MM.1S (cell line): ENCODE measurements around the gene NOX1.

Experiments
- DNase-seq: peaks from one replicate; pipeline ENCODE4 v3.0.0-alpha.2; 2015
- H2AFZ ChIP-seq: fragments of 300-600 bp; sonication (generic); 2 replicates; pipeline ENCODE4 v1.6.0; 2016; ENCODE audit warnings: antibody characterized with exemption, low read length
- H3F3A ChIP-seq: fragments of 300-600 bp; sonication (generic); 2 replicates; pipeline ENCODE4 v1.6.1; 2016; ENCODE audit warnings: mild to moderate bottlenecking, antibody characterized with exemption, low read length, moderate library complexity, mixed read lengths; ENCODE audit not compliant: insufficient read depth
- H3K27ac ChIP-seq: fragments of 300-600 bp; sonication (generic); 2 replicates; pipeline ENCODE4 v1.5.1; 2016; ENCODE audit warnings: mild to moderate bottlenecking, low read length
- H3K27me3 ChIP-seq: fragments of 300-600 bp; sonication (generic); replicated peaks from 2 replicates; pipeline ENCODE4 v1.6.0; 2016; ENCODE audit warnings: low read length; ENCODE audit not compliant: insufficient read depth
- H3K36me3 ChIP-seq: fragments of 300-600 bp; sonication (generic); replicated peaks from 2 replicates; pipeline ENCODE4 v1.6.1; 2016; ENCODE audit warnings: mild to moderate bottlenecking, low read length, mixed read lengths; ENCODE audit not compliant: insufficient read depth
- H3K4me1 ChIP-seq: fragments of 300-600 bp; sonication (generic); 2 replicates; pipeline ENCODE4 v1.6.1; 2016; ENCODE audit warnings: low read length, mixed read lengths
- H3K4me2 ChIP-seq: fragments of 300-600 bp; sonication (generic); 2 replicates; pipeline ENCODE4 v1.6.0; 2016; ENCODE audit warnings: low read depth, low read length
- H3K4me3 ChIP-seq: fragments of 300-600 bp; sonication (generic); 2 replicates; pipeline ENCODE4 v1.5.1; 2016; ENCODE audit warnings: low read length, mixed read lengths
- H3K79me2 ChIP-seq: fragments of 300-600 bp; sonication (generic); 2 replicates; pipeline ENCODE4 v1.6.1; 2016; ENCODE audit warnings: mixed run types, low read length, mixed read lengths
- H3K9ac ChIP-seq: fragments of 300-600 bp; sonication (generic); 2 replicates; pipeline ENCODE4 v1.6.1; 2016; ENCODE audit warnings: low read length, mixed read lengths
- H3K9me2 ChIP-seq: fragments of 300-600 bp; sonication (generic); replicated peaks from 2 replicates; pipeline ENCODE4 v1.6.1; 2016; ENCODE audit warnings: mild to moderate bottlenecking, low read length, mixed read lengths; ENCODE audit not compliant: insufficient read depth
- H3K9me3 ChIP-seq: fragments of 300-600 bp; sonication (generic); replicated peaks from 2 replicates; pipeline ENCODE4 v1.6.1; 2016; ENCODE audit warnings: mild to moderate bottlenecking, low read length, mixed read lengths; ENCODE audit not compliant: insufficient read depth
- H4K20me1 ChIP-seq: fragments of 300-600 bp; sonication (generic); 2 replicates; pipeline ENCODE4 v1.6.1; 2016; ENCODE audit warnings: mild to moderate bottlenecking, low read length, moderate library complexity, mixed read lengths; ENCODE audit not compliant: insufficient read depth
- EZH2 ChIP-seq: fragments of 300-600 bp; sonication (generic); optimal IDR thresholded peaks from 2 replicates; pipeline ENCODE3; 2017; ENCODE audit warnings: low read depth, mild to moderate bottlenecking, antibody characterized with exemption, low read length, mixed read lengths
- EZH2phosphoT487 ChIP-seq: fragments of 300-600 bp; sonication (generic); IDR thresholded peaks from 2 replicates; pipeline ENCODE4 v1.6.1; 2018; ENCODE audit warnings: antibody characterized with exemption, low read length
- TF ChIP-seq, protein P1 (sequence below): fragments of 300-600 bp; sonication (generic); IDR thresholded peaks from 2 replicates; pipeline ENCODE4 v1.5.1; 2016; ENCODE audit warnings: antibody characterized with exemption, low read length, mixed read lengths

The NOX1 gene

DNA sequence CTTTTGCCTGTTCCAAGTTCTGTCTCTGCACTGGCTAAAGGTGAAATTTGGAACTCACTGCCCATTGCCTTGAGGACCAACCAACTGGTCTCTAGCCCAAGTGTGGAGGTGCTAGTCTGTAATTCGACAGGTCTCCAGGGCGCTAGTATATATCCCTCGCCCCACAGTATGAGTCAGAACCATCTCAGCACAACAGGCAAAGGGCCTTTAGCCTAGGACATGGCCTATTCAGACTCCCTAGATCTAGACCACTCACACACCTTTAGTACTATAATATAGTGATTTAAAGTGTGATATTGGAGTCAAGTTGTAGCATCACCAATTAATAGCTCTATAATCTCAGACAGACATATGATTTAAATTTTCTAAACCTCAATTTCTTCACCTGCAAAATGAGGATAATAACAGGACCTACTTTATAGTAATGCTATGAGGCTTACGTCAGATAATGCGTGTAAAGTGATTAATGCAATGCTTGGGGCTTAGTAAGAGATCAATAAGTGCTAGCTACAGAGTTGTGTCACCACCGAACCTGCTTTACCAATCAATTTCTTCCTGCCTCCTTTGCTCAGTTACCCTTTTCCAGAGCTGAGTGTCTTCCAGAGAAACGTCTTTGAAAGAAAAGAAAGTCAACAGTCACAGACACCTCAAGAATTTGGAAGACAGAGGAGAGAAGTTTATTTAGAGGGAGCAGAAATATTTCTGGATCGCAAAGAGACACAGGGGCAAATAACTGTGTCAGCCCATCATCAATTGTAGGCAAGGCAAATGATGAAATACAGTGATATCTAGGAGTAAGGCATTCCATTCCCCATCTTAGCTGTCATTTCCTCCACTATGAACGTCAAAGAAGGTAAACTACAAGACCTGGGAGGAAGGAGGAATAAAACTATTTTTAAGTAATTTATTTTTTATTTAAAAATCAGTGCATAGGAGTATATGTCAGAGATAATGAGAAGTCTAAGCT lies 2.3 kb downstream of the NOX1 start:
- no peak overlapping the region for H3K27ac ChIP-seq
- H3K9me3 ChIP-seq: no peaks in the 10 kb centered on the region
- no peak overlapping the region for H3K4me2 ChIP-seq
- H3K9me2 ChIP-seq: no peaks in the 10 kb centered on the region
- no peaks in the 10 kb centered on the region for H3K79me2 ChIP-seq
- H3K4me3 ChIP-seq: no peak overlapping the region
- DNase-seq: no peak
- no peaks in the 10 kb centered on the region for H3K36me3 ChIP-seq
- TF ChIP-seq, protein P1, sequence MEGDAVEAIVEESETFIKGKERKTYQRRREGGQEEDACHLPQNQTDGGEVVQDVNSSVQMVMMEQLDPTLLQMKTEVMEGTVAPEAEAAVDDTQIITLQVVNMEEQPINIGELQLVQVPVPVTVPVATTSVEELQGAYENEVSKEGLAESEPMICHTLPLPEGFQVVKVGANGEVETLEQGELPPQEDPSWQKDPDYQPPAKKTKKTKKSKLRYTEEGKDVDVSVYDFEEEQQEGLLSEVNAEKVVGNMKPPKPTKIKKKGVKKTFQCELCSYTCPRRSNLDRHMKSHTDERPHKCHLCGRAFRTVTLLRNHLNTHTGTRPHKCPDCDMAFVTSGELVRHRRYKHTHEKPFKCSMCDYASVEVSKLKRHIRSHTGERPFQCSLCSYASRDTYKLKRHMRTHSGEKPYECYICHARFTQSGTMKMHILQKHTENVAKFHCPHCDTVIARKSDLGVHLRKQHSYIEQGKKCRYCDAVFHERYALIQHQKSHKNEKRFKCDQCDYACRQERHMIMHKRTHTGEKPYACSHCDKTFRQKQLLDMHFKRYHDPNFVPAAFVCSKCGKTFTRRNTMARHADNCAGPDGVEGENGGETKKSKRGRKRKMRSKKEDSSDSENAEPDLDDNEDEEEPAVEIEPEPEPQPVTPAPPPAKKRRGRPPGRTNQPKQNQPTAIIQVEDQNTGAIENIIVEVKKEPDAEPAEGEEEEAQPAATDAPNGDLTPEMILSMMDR: no peak
- TF ChIP-seq EZH2 (no peak), EZH2phosphoT487 (no peak)
- H2AFZ ChIP-seq: no peak overlapping the region
- peaks cover 8% of the 10 kb centered on the region; the same call in 1 of the 2 replicates for H3K4me1 ChIP-seq
- no peak overlapping the region for H3K9ac ChIP-seq
- no peaks in the 10 kb centered on the region for H4K20me1 ChIP-seq
- no peaks in the 10 kb centered on the region for H3K27me3 ChIP-seq
- H3F3A ChIP-seq: peaks cover 3% of the 10 kb centered on the region; the same call in 1 of the 2 replicates

DNA sequence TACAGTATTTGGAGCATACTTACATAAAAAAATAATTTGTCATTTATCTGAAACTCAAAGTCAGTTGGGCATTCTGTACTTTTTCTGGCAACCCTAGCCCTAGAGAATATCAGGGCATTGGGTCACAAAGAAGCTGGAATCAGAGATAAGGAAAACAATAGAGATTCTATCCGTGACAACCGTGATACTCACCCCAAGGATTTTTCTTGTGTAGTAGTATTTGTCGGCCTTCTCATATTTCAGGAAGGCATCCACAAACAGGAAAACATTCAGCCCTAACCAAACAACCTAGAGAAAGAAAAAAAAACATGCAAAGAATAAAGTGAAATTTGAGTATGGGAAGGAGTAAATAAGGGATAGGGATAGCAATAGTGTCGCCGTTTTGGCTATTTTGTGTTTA lies 3.6 kb downstream of the NOX1 start:
- no peaks in the 10 kb centered on the region for H3K9me2 ChIP-seq
- DNase-seq: no peak
- no peak overlapping the region for H3K4me3 ChIP-seq
- H4K20me1 ChIP-seq: no peaks in the 10 kb centered on the region
- no peak overlapping the region for H2AFZ ChIP-seq
- no peaks in the 10 kb centered on the region for H3K36me3 ChIP-seq
- H3K79me2 ChIP-seq: no peaks in the 10 kb centered on the region
- no peaks in the 10 kb centered on the region for H3K27me3 ChIP-seq
- H3K9me3 ChIP-seq: no peaks in the 10 kb centered on the region
- no peak overlapping the region for H3K9ac ChIP-seq
- H3K27ac ChIP-seq: no peak overlapping the region
- TF ChIP-seq EZH2 (no peak), EZH2phosphoT487 (no peak)
- TF ChIP-seq, protein P1: no peak
- peaks cover 8% of the 10 kb centered on the region; the same call in 1 of the 2 replicates for H3K4me1 ChIP-seq
- H3F3A ChIP-seq: peaks cover 3% of the 10 kb centered on the region; the same call in 1 of the 2 replicates
- no peak overlapping the region for H3K4me2 ChIP-seq

DNA sequence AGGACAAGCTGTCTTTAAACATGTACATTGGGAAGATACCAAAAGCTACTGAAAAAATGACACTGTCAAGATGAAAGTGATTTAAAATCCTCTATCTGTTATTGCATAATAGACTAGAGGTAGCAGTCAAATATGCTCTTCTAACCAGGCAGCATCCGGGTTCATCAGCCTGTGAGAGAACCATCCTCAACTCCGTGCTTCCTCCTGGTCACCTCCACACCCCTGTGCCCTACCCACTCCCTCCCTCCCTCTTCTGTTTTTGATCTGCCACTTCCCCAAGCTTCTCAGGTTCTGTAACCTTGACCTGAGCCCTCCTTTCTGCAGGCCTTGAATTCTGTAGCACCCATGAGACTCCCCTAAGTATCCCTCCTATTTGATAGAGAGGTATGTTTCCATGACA lies 5.9 kb downstream of the NOX1 start:
- Histone ChIP-seq H3K4me2 (no peak overlapping the region), H3K27me3 (no peaks in the 10 kb centered on the region), H3K4me3 (no peak overlapping the region), H3K9ac (no peak overlapping the region), H2AFZ (no peak overlapping the region), H3K9me3 (no peaks in the 10 kb centered on the region), H4K20me1 (no peaks in the 10 kb centered on the region), H3K79me2 (no peaks in the 10 kb centered on the region), H3F3A (no peaks in the 10 kb centered on the region), H3K9me2 (no peaks in the 10 kb centered on the region), H3K36me3 (no peaks in the 10 kb centered on the region), H3K27ac (no peak overlapping the region), H3K4me1 (no peaks in the 10 kb centered on the region)
- TF ChIP-seq, protein P1: no peak
- no peak for TF ChIP-seq EZH2
- TF ChIP-seq EZH2phosphoT487: no peak
- DNase-seq: no peak
